Smooth muscle cell of the brain vasculature (primary cell): ENCODE data around the gene SECISBP2L.
A peak's percentile ranks its signal among the peaks of the same experiment; 100 is the strongest.
"Not testable (repeated sequence)": the region's sequence is repeated elsewhere in the genome, so short reads cannot be mapped to it uniquely, and the experiment has no call there.

Source experiments
- DNase-seq: peaks from one replicate; pipeline ENCODE4 v3.0.0-alpha.2; 2012; ENCODE audit warnings: low read depth, low spot score

SECISBP2L gene

GRCh38 chr15:49015896-49016295, 30.4 kb downstream of the SECISBP2L start:
- no peak for DNase-seq

DNA sequence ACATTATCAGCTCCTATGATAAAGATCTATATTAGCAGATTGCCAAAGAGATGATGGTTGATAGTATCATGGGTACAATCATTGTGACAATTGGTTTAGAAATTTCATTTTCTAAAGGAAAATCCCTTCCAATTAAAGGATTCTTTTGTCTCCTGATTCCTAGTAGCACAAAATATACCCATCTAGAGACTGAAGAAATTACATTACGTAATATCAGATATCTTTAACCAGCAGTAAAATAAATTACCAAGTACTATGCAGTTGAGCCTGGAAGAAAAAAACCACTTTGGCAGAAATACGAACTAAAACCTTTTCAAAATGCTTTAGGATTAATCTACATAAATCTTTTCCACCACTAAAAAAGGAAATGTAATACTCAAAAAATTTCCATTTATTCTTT, 46.9 kb downstream of the SECISBP2L start:
- DNase-seq: no peak

DNA sequence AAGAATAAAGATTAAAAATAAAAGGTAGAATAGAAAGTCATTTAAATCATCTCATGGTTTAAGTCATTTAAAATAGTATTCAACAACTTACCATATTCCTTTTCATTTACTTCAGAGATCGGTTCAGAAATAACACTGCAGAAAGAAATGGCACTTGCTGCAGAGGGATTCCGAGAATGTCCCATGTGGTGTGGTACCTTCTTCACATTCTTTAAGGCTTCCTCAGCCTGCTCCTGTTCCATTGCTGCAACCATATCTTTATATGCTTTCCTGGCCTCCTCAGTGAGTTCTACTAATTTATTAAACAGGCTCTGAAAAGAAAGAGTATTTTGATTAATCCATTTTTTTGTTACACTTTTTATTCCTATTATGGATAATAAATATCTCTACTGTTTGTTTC, 50.0 kb downstream of the SECISBP2L start:
- no peak for DNase-seq

- DNase-seq: no peak
Measured at GRCh38 chr15:48993380-48993779, 52.9 kb downstream of the SECISBP2L start.

DNA sequence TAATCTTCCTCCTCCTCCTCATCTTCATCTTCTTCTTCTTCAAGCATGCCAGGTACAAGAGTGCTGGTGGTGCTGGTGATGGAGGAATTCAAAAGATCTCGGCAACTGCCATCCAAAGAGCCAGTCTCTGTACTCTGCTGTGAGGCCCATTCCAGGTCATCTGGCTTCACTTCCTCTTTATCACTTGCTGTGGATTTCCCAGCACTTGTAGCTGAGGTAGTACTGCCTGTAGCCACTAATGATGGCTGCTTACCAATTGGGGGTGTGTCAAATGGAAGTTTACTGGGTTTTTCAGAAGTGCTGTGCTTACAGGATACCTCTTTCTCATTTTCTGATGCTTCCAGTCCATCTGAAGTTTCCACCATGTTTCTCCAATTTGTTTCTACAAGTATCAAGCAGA, 53.7 kb downstream of the SECISBP2L start:
- no peak for DNase-seq

DNA sequence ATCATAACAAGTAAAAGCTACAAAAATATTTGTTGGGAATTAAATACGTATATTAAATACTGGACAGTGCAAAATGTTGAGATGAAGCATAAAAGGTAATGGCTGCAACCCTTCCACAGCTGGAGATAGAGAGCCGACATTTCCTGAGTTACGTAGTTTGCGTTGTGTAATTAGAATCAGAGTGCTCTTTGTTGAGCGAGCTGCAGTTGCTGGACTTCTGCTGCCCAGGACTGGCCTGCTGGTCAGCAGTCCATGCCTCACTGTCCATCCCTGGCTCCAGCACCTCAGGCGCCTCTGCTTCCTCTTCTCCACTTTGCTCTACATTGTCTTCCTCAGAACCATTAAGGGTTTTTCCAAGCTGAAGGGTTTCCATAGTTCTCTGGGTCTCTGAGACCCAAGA, 54.1 kb downstream of the SECISBP2L start:
- no peak for DNase-seq

DNA sequence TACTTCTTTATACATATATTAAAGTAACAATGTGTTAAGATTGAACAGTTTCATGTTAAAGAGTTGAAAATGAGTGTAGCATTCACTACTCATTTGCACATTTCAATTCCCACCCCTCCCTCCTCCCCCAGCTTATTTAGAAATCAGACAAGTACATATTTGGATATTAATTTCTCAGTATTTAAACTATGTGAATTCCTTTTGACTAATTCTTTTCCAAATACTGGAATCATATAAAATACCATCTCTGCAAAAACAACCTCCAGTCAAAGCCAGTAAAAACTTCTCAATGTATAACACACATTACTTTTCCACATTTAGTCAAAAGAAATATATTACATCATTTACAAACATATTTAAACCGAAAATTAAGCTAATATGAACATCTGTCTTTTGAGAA, 57.1 kb downstream of the SECISBP2L start:
- no peak for DNase-seq

- DNase-seq: no peak
Measured at GRCh38 chr15:48987142-48987541, 59.1 kb downstream of the SECISBP2L start.

DNA sequence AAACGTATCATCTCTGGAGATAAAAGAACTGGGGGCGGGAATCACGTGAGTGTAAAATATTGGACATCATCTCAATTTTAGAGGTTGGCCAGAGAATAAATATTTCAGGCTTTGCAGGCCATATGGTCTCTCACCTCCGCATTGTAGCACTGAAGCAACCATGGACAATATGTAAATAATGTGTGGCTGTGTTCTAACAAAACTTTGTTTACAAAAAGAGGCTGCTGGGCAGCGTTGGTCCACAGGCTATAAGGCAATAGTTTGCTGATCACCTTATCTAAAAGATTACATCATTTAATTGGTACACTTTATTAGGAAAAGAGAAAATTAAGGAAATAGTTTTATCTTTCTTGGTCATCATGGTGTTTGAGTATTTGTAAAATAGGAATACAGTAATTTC, 60.0 kb downstream of the SECISBP2L start:
- no peak for DNase-seq

- no peak for DNase-seq
Measured at GRCh38 chr15:48985516-48985915, 60.7 kb downstream of the SECISBP2L start.

GRCh38 chr15:48984811-48985352, 61.4 kb downstream of the SECISBP2L start:
- DNase-seq: no peak

DNA sequence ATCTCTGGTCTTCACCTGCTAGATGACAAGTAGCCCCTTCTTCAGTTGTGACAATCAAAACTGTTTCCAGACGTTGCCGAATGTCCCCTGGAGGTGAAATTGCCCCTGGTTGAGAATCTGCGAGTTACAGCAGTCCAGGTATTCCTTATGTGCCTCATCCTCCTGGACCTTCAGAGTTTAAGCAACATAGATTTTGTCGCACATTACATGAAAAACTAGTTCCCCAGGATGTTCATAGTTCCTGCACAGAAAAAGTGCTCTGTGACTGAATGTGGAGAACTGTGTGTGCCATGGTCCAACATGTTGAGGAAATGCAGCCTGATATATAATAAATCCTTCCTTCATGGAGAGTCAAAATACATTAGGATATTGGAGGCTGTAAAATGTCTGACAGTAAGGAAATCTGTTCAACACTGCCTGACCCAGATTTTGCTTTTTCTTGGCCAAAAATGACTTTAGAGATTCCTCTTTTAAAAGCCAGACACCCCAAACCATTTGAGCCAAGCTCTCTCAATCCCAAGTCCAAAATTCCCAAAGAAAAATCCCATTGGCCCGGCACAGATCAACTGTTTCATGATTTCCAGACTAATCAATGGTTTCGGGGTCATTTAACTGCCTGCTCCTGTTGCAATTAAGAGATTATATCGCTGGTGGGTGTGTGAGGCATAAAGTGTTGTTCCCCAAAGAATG, 62.1 kb downstream of the SECISBP2L start:
- DNase-seq: no peak

DNA sequence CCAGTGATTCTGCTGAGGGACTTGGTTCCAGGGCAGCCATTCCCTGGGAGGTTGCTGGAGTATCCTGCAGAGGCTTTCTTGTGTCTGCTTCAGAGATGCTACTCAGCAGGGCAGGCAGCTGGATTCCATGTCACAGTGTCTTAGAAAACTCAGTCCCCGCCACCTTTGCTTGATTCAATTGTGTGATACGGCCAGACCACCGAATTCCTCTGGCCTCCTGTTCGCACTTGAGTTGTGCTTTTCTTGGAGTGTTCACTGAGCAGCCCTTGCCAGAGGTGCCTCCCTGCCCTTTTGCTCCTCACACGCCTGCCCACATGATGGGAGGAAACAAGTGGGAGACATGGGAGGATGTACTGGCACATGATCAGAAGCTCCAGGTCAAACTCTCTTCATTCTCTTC, 62.9 kb downstream of the SECISBP2L start:
- no peak for DNase-seq

- no peak for DNase-seq
Measured at GRCh38 chr15:48981941-48982340, 64.3 kb downstream of the SECISBP2L start.

DNA sequence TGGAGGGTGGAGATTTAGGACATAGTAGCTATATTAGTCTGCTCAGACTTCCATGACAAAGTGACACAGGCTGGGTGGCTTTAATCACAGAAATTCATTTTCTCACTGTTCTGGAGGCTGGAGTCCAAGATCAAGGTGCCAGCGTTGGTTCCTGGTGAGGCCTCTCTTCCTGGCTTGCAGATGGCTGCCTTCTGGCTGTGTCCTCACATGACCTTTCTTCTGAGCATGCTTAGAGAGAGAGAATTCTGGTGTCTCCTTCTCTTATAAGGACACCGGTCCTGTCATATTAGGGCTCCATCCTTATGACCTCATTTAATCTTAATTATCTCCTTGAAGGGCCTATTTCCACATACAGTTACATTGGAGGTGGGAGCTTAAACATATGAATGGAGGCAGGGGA, 67.6 kb downstream of the SECISBP2L start:
- DNase-seq: no peak

DNA sequence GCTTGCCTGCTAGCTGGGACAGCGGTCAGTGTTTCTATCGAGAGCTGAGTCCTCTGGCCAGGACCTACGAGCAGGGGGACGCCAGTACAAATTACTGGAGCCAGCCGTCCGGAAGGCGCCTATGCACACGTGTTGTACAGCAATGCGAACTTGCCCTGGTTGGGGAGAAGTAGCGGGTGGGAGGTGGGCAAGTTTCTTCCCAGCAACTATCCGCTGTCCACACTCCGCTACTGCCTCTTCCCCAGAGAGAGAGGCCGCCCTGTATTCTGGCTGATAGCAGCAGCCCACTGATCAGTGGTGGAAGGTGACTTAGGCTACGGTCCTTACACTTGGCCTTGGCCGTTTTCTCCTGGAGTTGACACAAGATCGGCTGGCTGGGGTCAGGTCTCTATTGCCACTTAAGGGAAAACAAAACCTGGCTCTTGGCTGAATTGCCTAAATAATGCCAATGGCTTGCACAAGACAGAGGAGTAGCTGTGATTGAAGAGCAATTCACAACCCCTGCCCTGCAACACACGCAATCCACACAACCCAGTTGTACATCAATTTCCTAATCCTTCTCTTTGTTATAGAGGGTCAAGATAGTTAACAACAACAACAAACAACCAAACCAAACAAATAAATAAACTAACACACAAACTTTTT, 69.7 kb downstream of the SECISBP2L start:
- no peak for DNase-seq

DNA sequence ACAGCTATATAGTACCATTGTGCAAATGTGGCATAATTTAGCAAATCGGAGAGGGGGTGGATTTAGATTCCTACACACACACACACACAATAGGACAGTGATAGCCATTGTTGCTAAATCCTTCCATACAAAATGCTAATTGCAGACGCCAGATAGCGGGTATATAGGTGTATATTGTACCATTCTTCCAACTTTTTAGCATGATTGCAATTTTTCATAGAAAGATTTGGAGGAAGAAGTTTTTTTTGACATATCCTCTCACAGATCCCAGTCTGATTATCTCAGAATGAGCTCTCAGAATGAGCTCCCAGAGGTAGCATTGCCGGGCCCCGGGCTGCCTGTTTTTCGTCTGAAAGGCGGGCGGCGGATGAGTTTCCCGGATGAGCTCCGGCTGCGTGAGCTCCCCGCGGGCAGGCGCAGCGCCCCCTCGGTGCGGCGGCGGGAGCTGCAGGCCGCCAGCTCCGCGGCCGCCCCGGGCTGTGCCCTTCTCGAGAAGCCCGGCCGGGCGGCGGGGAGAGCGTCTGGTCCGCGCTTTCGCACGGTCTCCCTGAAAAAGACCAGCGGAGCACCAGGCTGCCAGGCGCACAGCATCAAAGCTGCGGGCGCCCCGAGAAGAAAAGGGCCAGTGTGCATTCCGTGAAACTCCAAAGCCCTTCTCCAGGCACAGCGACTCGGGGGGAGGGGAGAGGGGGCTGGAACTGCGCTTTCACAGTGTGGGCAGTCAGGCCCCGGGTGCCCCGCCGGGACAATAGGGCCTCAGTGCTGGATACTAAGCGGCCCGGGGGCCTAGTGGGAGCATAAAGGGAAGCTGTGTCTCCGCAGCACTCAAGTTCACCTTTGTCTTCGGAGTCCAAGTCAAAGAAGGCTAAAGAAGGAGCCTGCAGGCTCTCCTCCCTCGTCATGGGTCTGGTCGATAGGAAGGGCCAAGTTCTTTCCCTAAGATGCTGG, 70.5 kb downstream of the SECISBP2L start:
- peak; percentile 56 for DNase-seq

- no peak for DNase-seq
Measured at GRCh38 chr15:48974882-48975281, 71.4 kb downstream of the SECISBP2L start.

DNA sequence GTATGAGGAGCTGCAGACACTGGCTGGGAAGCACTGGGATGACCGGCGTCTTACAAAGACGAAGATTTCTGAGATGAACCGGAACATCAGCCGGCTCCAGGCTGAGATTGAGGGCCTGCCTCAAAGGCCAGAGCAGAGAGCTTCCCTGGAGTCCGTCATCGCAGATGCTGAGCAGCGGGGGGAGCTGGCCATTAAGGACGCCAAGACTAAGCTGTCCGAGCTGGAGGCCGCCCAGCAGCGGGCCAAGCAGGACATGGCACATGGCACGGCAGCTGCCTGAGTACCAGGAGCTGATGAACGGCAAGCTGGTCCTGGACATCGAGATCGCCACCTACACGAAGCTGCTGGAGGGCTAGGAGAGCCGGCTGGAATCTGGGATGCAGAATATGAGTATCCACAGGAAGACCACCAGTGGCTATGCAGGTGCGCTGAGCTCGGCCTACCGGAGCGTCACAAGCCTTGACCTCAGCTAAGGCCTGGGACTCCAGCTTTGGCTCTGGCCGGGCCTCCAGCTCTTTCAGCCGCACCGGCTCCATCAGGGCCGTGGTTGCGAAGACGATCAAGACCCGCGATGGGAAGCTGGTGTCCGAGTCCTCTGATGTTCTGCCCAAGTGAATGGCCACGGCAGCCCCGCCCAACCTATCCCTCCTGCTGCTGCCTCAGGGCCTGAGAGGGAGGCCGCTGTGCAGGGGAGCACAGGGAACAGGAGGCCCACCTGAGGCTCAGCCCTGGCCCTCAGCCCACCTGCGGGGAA, 73.3 kb downstream of the SECISBP2L start:
- no peak for DNase-seq

GRCh38 chr15:48970926-48971325, 75.3 kb downstream of the SECISBP2L start:
- not testable (repeated sequence) for DNase-seq

GRCh38 chr15:48968066-48968465, 78.2 kb downstream of the SECISBP2L start:
- no peak for DNase-seq
